Liver (tissue), 9 donors: ENCODE measurements around the gene KIRREL3. TPM values are rescaled to one million over a fixed set of nuclear protein-coding genes. Genes with fewer than 3 reads are reported as not detected.
A peak's percentile ranks its signal among the peaks of the same experiment; 100 is the strongest.

ENCODE experiments used
- DNase-seq: peaks from one replicate; pipeline ENCODE4 v3.0.0-alpha.2; 2017; ENCODE audit warnings: low spot score
- H3K27ac ChIP-seq, 2 donors: one replicate each; pipeline ENCODE4 v1.7.0; 2013; ENCODE audit warnings: inconsistent platforms in 2 of 2, low read length in 2 of 2, control low read depth in 1 of 2, low read depth in 1 of 2, mild to moderate bottlenecking in 1 of 2
- H3K27me3 ChIP-seq, 4 donors: one replicate each; pipeline versions ENCODE4 v1.6.1 to v1.7.0; 2013; ENCODE audit warnings: low read length in 3 of 4, inconsistent platforms in 1 of 4, mild to moderate bottlenecking in 1 of 4, moderate library complexity in 1 of 4; ENCODE audit not compliant: control insufficient read depth in 4 of 4, insufficient read depth in 4 of 4
- H3K36me3 ChIP-seq, 4 donors: one replicate each; pipeline versions ENCODE4 v1.6.1 to v1.7.0; 2013; ENCODE audit warnings: low read length in 3 of 4, mild to moderate bottlenecking in 3 of 4, low read depth in 1 of 4, moderate library complexity in 1 of 4; ENCODE audit not compliant: control insufficient read depth in 4 of 4, insufficient read depth in 3 of 4
- H3K4me1 ChIP-seq, 4 donors: one replicate each; pipeline versions ENCODE4 v1.6.1 to v1.7.0; 2013; ENCODE audit warnings: low read length in 3 of 4, mild to moderate bottlenecking in 3 of 4, moderate library complexity in 1 of 4; ENCODE audit not compliant: control insufficient read depth in 4 of 4, insufficient read depth in 4 of 4
- H3K4me3 ChIP-seq, 3 donors: one replicate each; pipeline versions ENCODE4 v1.6.1 to v1.7.0; 2013; ENCODE audit warnings: low read length in 3 of 3, control low read depth in 1 of 3, low read depth in 1 of 3, mild to moderate bottlenecking in 1 of 3
- H3K9ac ChIP-seq, 2 donors: one replicate each; pipeline ENCODE4 v1.7.0; 2013; ENCODE audit warnings: low read length in 2 of 2, mild to moderate bottlenecking in 2 of 2, moderate library complexity in 2 of 2, control low read depth in 1 of 2, low read depth in 1 of 2
- H3K9me3 ChIP-seq, 4 donors: one replicate each; pipeline versions ENCODE4 v1.6.1 to v1.7.0; 2013; ENCODE audit warnings: low read length in 3 of 4; ENCODE audit not compliant: control insufficient read depth in 4 of 4
- CTCF ChIP-seq: fragments of 150-350 bp; IDR thresholded peaks from 2 replicates; pipeline ENCODE4 v1.5.1; 2017; ENCODE audit warnings: improper control_type of control experiment, low read depth, low read length; ENCODE audit not compliant: missing input control
- EGR1 ChIP-seq, 2 donors: IDR thresholded peaks; 2 replicates each; pipeline ENCODE4 v1.6.1; 2016 to 2018; ENCODE audit warnings: antibody characterized with exemption in 2 of 2, low read depth in 2 of 2
- FOXA1 ChIP-seq: IDR thresholded peaks from 2 replicates; pipeline ENCODE4 v1.6.1; 2016; ENCODE audit warnings: antibody characterized with exemption
- FOXA2 ChIP-seq: IDR thresholded peaks from 2 replicates; pipeline ENCODE4 v1.6.1; 2016; ENCODE audit warnings: antibody characterized with exemption
- GABPA ChIP-seq, 2 donors: IDR thresholded peaks in 1 of 2; conservative IDR thresholded peaks in 1 of 2; 2 replicates each; pipeline ENCODE4 v1.6.1; 2016; ENCODE audit warnings: antibody characterized with exemption in 2 of 2, mild to moderate bottlenecking in 1 of 2, moderate library complexity in 1 of 2
- HNF4A ChIP-seq, 2 donors: conservative IDR thresholded peaks; 2 replicates each; pipeline ENCODE4 v1.6.1; 2016; ENCODE audit warnings: antibody characterized with exemption in 2 of 2, mild to moderate bottlenecking in 2 of 2
- HNF4G ChIP-seq: IDR thresholded peaks from 2 replicates; pipeline ENCODE4 v1.6.1; 2016; ENCODE audit warnings: antibody characterized with exemption
- JUND ChIP-seq, 2 donors: IDR thresholded peaks; 2 replicates each; pipeline ENCODE4 v1.6.1; 2016; ENCODE audit warnings: antibody characterized with exemption in 2 of 2
- RAD21 ChIP-seq, 2 donors: IDR thresholded peaks; 2 replicates each; pipeline ENCODE4 v1.6.1; 2016; ENCODE audit warnings: antibody characterized with exemption in 2 of 2, mild to moderate bottlenecking in 2 of 2
- REST ChIP-seq: IDR thresholded peaks from 2 replicates; pipeline ENCODE4 v1.6.1; 2016; ENCODE audit warnings: antibody characterized with exemption, mild to moderate bottlenecking
- RXRA ChIP-seq, 2 donors: IDR thresholded peaks; 2 replicates each; pipeline ENCODE4 v1.6.1; 2017 to 2018; ENCODE audit warnings: antibody characterized with exemption in 2 of 2, mild to moderate bottlenecking in 1 of 2
- SP1 ChIP-seq: IDR thresholded peaks from 2 replicates; pipeline ENCODE4 v1.6.1; 2018; ENCODE audit warnings: antibody characterized with exemption, mild to moderate bottlenecking
- TAF1 ChIP-seq: conservative IDR thresholded peaks from 2 replicates; pipeline ENCODE4 v1.6.1; 2016; ENCODE audit warnings: antibody characterized with exemption, mild to moderate bottlenecking
- ZBTB33 ChIP-seq: IDR thresholded peaks from 2 replicates; pipeline ENCODE4 v1.6.1; 2016; ENCODE audit warnings: antibody characterized with exemption
- WGBS: extraction: QIAGEN DNeasy Blood & Tissue Kit; methylation state at CpG from one replicate; pipeline ENCODE4 v1.1.7; 2013; 5-methylcytosine and 5-hydroxymethylcytosine counted together
- polyA plus RNA-seq, 2 donors: library from polyadenylated mRNA; stranded (reverse) in 1 of 2; unstranded in 1 of 2; fragments of 200-250 nt in 1 of 2; fragments of >200 nt in 1 of 2; fragmentation: Nextera tagmentation in 1 of 2; extraction: Ambion mirVana in 1 of 2; gene quantifications; one replicate each; pipeline versions ENCODE4 v1.2.1 to v1.2.3, GENCODE V29; 2013 to 2015
- total RNA-seq, 2 donors: library from RNA; depleted of rRNA; stranded (reverse); fragments of >200 nt; gene quantifications; one replicate each; pipeline ENCODE4 v1.2.3, GENCODE V29; 2014
- TF ChIP-seq, protein P1 (sequence below): IDR thresholded peaks from 2 replicates; pipeline ENCODE4 v1.6.1; 2016; ENCODE audit warnings: antibody characterized with exemption
- donor health status: healthy.
- donor health status: healthy.
- donor health status: healthy.
- donor health status: healthy.
- donor health status: healthy.

KIRREL3 gene
- total and polyA plus RNA-seq, 4 donors: 0.03 to 0.29 (median 0.08) TPM; not detected in 1

DNA sequence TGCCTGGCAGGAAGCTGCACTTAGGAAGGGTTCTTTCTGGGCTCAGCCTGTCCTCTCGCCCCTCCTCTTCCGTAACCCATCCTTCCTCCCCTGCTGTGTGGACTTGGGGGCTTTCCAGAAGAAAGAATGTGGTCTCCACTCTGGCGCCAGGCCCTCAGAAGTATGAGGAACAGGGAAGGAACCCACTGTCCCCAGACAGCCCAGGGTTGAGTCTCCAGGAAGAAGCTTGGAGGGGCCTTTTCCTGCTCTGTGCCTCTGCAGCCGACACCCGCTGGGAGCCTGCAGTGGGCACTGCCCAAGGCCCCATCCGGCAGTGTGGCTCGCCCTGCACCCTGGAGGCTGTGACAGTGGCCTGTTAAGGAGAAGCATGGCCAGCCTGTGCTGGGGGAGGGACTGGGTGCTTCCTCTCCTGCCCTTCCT lies 532.5 kb downstream of the KIRREL3 start:
- Histone ChIP-seq H3K9ac (no peak overlapping the region), H3K9me3 (no peaks in the 10 kb centered on the region), H3K4me3 (no peak overlapping the region), H3K27me3 (no peaks in the 10 kb centered on the region), H3K27ac (no peak overlapping the region), H3K36me3 (no peaks in the 10 kb centered on the region), H3K4me1 (peaks cover 0 to 18% (median 0%) of the 10 kb centered on the region in 4 donors)
- 72% methylated on average over 7 of the region's 7 CpGs for WGBS
- TF ChIP-seq JUND (IDR thresholded peaks at IDR 0.05) (no peak), SP1 (peak; percentile 12)
- no peak for DNase-seq

GRCh38 chr11:126467471-126467870 lies 533.1 kb downstream of the KIRREL3 start:
- H3K4me1 ChIP-seq: peaks cover 0 to 18% (median 0%) of the 10 kb centered on the region in 4 donors
- H3K27ac ChIP-seq: no peak overlapping the region

More at GRCh38 chr11:126467471-126467870, 533.1 kb downstream of the KIRREL3 start:
- DNase-seq: no peak
- no peak for TF ChIP-seq RXRA (IDR thresholded peaks at IDR 0.05)
- no peak for TF ChIP-seq GABPA (IDR thresholded peaks at IDR 0.05 in 1 of 2, conservative IDR thresholded peaks at IDR 0.05 in 1 of 2)
- TF ChIP-seq ZBTB33: no peak
- no peak for TF ChIP-seq EGR1 (IDR thresholded peaks at IDR 0.05; ENCODE audit: low read depth in 2 of 2)
- no peak for TF ChIP-seq CTCF
- no peak for TF ChIP-seq JUND (IDR thresholded peaks at IDR 0.05)
- TF ChIP-seq FOXA1: no peak
- TF ChIP-seq FOXA2: no peak
- TF ChIP-seq, protein P1, sequence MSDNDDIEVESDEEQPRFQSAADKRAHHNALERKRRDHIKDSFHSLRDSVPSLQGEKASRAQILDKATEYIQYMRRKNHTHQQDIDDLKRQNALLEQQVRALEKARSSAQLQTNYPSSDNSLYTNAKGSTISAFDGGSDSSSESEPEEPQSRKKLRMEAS: no peak
- TF ChIP-seq RAD21 (IDR thresholded peaks at IDR 0.05): no peak
- TF ChIP-seq TAF1: no peak
- TF ChIP-seq REST: no peak
- no peak for TF ChIP-seq HNF4A (conservative IDR thresholded peaks at IDR 0.05)
- TF ChIP-seq HNF4G: no peak
- TF ChIP-seq SP1: no peak
- Histone ChIP-seq H3K27me3 (no peaks in the 10 kb centered on the region), H3K9me3 (no peaks in the 10 kb centered on the region), H3K4me3 (no peak overlapping the region), H3K36me3 (no peaks in the 10 kb centered on the region), H3K9ac (no peak overlapping the region)
- WGBS: 95% methylated on average over 8 of the region's 8 CpGs
